Panc1 (cell line): ENCODE data around the gene ABLIM2.

Experiments
- CTCF ChIP-seq: fragments of 450-650 bp; IDR thresholded peaks from 2 replicates; pipeline ENCODE4 v1.5.1; 2017; ENCODE audit warnings: mild to moderate bottlenecking
- POLR2AphosphoS5 ChIP-seq: IDR thresholded peaks from 2 replicates; pipeline ENCODE4 v1.6.1; 2012; ENCODE audit warnings: mild to moderate bottlenecking, low read depth, low read length, moderate library complexity
- REST ChIP-seq, 2 experiments: IDR thresholded peaks; 2 replicates each; pipeline ENCODE4 v1.6.1; 2011 to 2012; ENCODE audit warnings: low read depth in 2 of 2, control low read depth in 1 of 2, low read length in 1 of 2, mild to moderate bottlenecking in 1 of 2, moderate library complexity in 1 of 2; ENCODE audit not compliant: insufficient read depth in 1 of 2
- TCF7L2 ChIP-seq: IDR thresholded peaks from 2 replicates; pipeline ENCODE4 v1.6.1; 2011; ENCODE audit warnings: mild to moderate bottlenecking, low read depth, low read length, inconsistent platforms

- TF ChIP-seq CTCF: no peak
- TF ChIP-seq TCF7L2: no peak
- no peak for TF ChIP-seq REST (IDR thresholded peaks at IDR 0.05; ENCODE audit: insufficient read depth in 1 of 2, low read depth in 2 of 2, low read length in 1 of 2)
- TF ChIP-seq POLR2AphosphoS5: no peak
Observed at GRCh38 chr4:7941965-7942496, 216.6 kb downstream of the ABLIM2 start.
